Measurements from ENCODE around the gene SYNGR3. TPM values are rescaled to one million over a fixed set of nuclear protein-coding genes. Genes with fewer than 3 reads are reported as not detected.

SYNGR3 gene
- total RNA-seq, 1 donor from 2014 or later = 0.91 TPM

GRCh38 chr16:1974157-1975070, 15.4 kb upstream of the SYNGR3 start:
- no peak for DNase-seq (ENCODE audit: extremely low spot score, unreplicated experiment)
- H3K4me1 Mint-ChIP-seq (ENCODE audit: unreplicated experiment) = peaks cover 22% of the 10 kb centered on the region
- H3K36me3 Mint-ChIP-seq (ENCODE audit: unreplicated experiment) = peaks cover 12% of the 10 kb centered on the region
- TF ChIP-seq CTCF (IDR thresholded peaks at IDR 0.05) = no peak
- no peaks in the 10 kb centered on the region for H3K9me3 Mint-ChIP-seq (ENCODE audit: unreplicated experiment)
- no peaks in the 10 kb centered on the region for H3K27me3 Mint-ChIP-seq (ENCODE audit: unreplicated experiment)
- H3K27ac Mint-ChIP-seq (ENCODE audit: unreplicated experiment) = no peak overlapping the region
- no peak overlapping the region for H3K4me3 Mint-ChIP-seq (ENCODE audit: unreplicated experiment)

- Mint-ChIP-seq H3K4me3 (ENCODE audit: unreplicated experiment) (no peak overlapping the region), H3K9me3 (ENCODE audit: unreplicated experiment) (no peaks in the 10 kb centered on the region), H3K36me3 (ENCODE audit: unreplicated experiment) (peaks cover 12% of the 10 kb centered on the region), H3K4me1 (ENCODE audit: unreplicated experiment) (peaks cover 22% of the 10 kb centered on the region), H3K27ac (ENCODE audit: unreplicated experiment) (no peak overlapping the region), H3K27me3 (ENCODE audit: unreplicated experiment) (peaks cover 4% of the 10 kb centered on the region)
- TF ChIP-seq CTCF (IDR thresholded peaks at IDR 0.05) = no peak
- no peak for DNase-seq (ENCODE audit: extremely low spot score, unreplicated experiment)
Observed at GRCh38 chr16:1975432-1976215, 14.1 kb upstream of the SYNGR3 start.

GRCh38 chr16:1976216-1976520, 13.6 kb upstream of the SYNGR3 start:
- H3K4me3 Mint-ChIP-seq (ENCODE audit: unreplicated experiment) = no peak overlapping the region
- DNase-seq (ENCODE audit: extremely low spot score, unreplicated experiment) = no peak
- H3K9me3 Mint-ChIP-seq (ENCODE audit: unreplicated experiment) = no peaks in the 10 kb centered on the region
- no peak overlapping the region for H3K27ac Mint-ChIP-seq (ENCODE audit: unreplicated experiment)
- no peak for TF ChIP-seq CTCF (IDR thresholded peaks at IDR 0.05)
- peaks cover 9% of the 10 kb centered on the region for H3K27me3 Mint-ChIP-seq (ENCODE audit: unreplicated experiment)
- H3K36me3 Mint-ChIP-seq (ENCODE audit: unreplicated experiment) = peaks cover 12% of the 10 kb centered on the region
- H3K4me1 Mint-ChIP-seq (ENCODE audit: unreplicated experiment) = peaks cover 19% of the 10 kb centered on the region

- H3K27me3 Mint-ChIP-seq (ENCODE audit: unreplicated experiment) = peaks cover 9% of the 10 kb centered on the region
- peaks cover 10% of the 10 kb centered on the region for H3K4me1 Mint-ChIP-seq (ENCODE audit: unreplicated experiment)
- TF ChIP-seq CTCF (IDR thresholded peaks at IDR 0.05) = no peak
- peaks cover 9% of the 10 kb centered on the region for H3K36me3 Mint-ChIP-seq (ENCODE audit: unreplicated experiment)
- H3K9me3 Mint-ChIP-seq (ENCODE audit: unreplicated experiment) = no peaks in the 10 kb centered on the region
- H3K4me3 Mint-ChIP-seq (ENCODE audit: unreplicated experiment) = no peak overlapping the region
- no peak overlapping the region for H3K27ac Mint-ChIP-seq (ENCODE audit: unreplicated experiment)
- no peak for DNase-seq (ENCODE audit: extremely low spot score, unreplicated experiment)
Observed at GRCh38 chr16:1976951-1977874, 12.6 kb upstream of the SYNGR3 start.

All from osteocyte (in vitro differentiated cells).